CD4-positive, alpha-beta T cell (primary cell): ENCODE data around the gene EIF5A2. TPM values are rescaled to one million over a fixed set of nuclear protein-coding genes. Genes with fewer than 3 reads are reported as not detected.

Experiments used
- ATAC-seq: fragments of 200-7000 bp; cut with Tn5 transposase; one replicate; pipeline ENCODE4 v1.10.0; 2022; ENCODE audit warnings: mild to moderate bottlenecking; ENCODE audit not compliant: poor library complexity
- CTCF ChIA-PET: fragments of 350-600 bp; sonication (Branson Sonifier 250); formaldehyde crosslinking; loops from one replicate; lab custom pipeline; 2021; ENCODE audit warnings: antibody characterized with exemption, inconsistent platforms; lab: Charles Lee
- POLR2A ChIA-PET: fragments of 350-600 bp; sonication (Branson Sonifier 250); formaldehyde crosslinking; loops from one replicate; lab custom pipeline; 2021; ENCODE audit warnings: antibody characterized with exemption, inconsistent platforms; lab: Charles Lee
- DNase-seq, 14 experiments: peaks; one replicate each; pipeline ENCODE4 v3.0.0-alpha.2; 2013 to 2020; ENCODE audit warnings: mixed read lengths in 2 of 14
- H3K27ac ChIP-seq, 2 donors: one replicate each; pipeline versions ENCODE4 v1.5.1 to v1.7.0; 2013; ENCODE audit warnings: low read length in 2 of 2, low read depth in 1 of 2, mild to moderate bottlenecking in 1 of 2
- H3K27me3 ChIP-seq, 2 experiments: 1 replicate in 1 of 2; 2 replicates in 1 of 2; pipeline versions ENCODE4 v1.6.1 to v1.7.0; 2013; ENCODE audit warnings: low read length in 2 of 2, control low read depth in 1 of 2, mild to moderate bottlenecking in 1 of 2, moderate library complexity in 1 of 2; ENCODE audit not compliant: insufficient read depth in 2 of 2, control insufficient read depth in 1 of 2
- H3K36me3 ChIP-seq: one replicate; pipeline ENCODE4 v1.6.1; 2013; ENCODE audit warnings: low read length, control low read depth; ENCODE audit not compliant: insufficient read depth
- H3K4me1 ChIP-seq: one replicate; pipeline ENCODE4 v1.6.1; 2013; ENCODE audit warnings: low read length, control low read depth; ENCODE audit not compliant: insufficient read depth
- H3K4me3 ChIP-seq: one replicate; pipeline ENCODE4 v1.5.1; 2013; ENCODE audit warnings: mild to moderate bottlenecking, low read length, moderate library complexity
- H3K9me3 ChIP-seq, 2 experiments: 1 replicate in 1 of 2; 2 replicates in 1 of 2; pipeline versions ENCODE4 v1.6.1 to v1.7.0; 2013; ENCODE audit warnings: low read length in 2 of 2, mild to moderate bottlenecking in 2 of 2, control low read depth in 1 of 2, moderate library complexity in 1 of 2; ENCODE audit not compliant: control insufficient read depth in 1 of 2, insufficient read depth in 1 of 2
- H3K27ac Mint-ChIP-seq: one replicate; pipeline ENCODE4 v1.8.0; 2020; ENCODE audit warnings: mixed read lengths
- H3K27me3 Mint-ChIP-seq: one replicate; pipeline ENCODE4 v1.8.0; 2021; ENCODE audit warnings: mixed read lengths
- H3K36me3 Mint-ChIP-seq: one replicate; pipeline ENCODE4 v1.8.0; 2021; ENCODE audit warnings: low read depth, mixed read lengths
- H3K4me1 Mint-ChIP-seq: one replicate; pipeline ENCODE4 v1.8.0; 2021; ENCODE audit warnings: low read depth, mixed read lengths
- H3K4me3 Mint-ChIP-seq: one replicate; pipeline ENCODE4 v1.8.0; 2020; ENCODE audit warnings: mild to moderate bottlenecking, mixed read lengths
- H3K9me3 Mint-ChIP-seq: one replicate; pipeline ENCODE4 v1.8.0; 2020; ENCODE audit warnings: mixed read lengths
- CTCF ChIP-seq: fragments of 200-600 bp; IDR thresholded peaks from one replicate; pipeline ENCODE4 v1.8.0; 2022; ENCODE audit warnings: antibody characterized with exemption, mild to moderate bottlenecking
- intact Hi-C, 2 experiments: fragments of 100-400 bp; cut with DNase I in 1 of 2; cut with micrococcal nuclease in 1 of 2; formaldehyde crosslinking; loops; one replicate each; pipeline versions ENCODE4 v1.15.1 to v1.9.0; 2023 to 2025; cut with DNase I, micrococcal nuclease
- polyA plus RNA-seq, 2 donors: library from polyadenylated mRNA; unstranded; fragments of 120-200 nt; gene quantifications; one replicate each; pipeline ENCODE4 v1.2.1, GENCODE V29; 2013
- total RNA-seq, 174 experiments: library from RNA in 2 of 174; stranded (reverse) in 2 of 174; gene quantifications; one replicate each; pipeline ENCODE4 v1.2.3 and lab custom pipeline; 2021 to 2026

Gene EIF5A2
- 10 to 100 TPM; 10.6 to 13.7 TPM for total RNA-seq
- 8.0 TPM for polyA plus RNA-seq (2013, experiment 1 of 2)
- 9.1 TPM for polyA plus RNA-seq (2013, experiment 2 of 2)
- 7.5 to 45.4 (median 17.5) reads per million in 172 experiments for total RNA-seq (lab: John Stamatoyannopoulos, UW)

DNA sequence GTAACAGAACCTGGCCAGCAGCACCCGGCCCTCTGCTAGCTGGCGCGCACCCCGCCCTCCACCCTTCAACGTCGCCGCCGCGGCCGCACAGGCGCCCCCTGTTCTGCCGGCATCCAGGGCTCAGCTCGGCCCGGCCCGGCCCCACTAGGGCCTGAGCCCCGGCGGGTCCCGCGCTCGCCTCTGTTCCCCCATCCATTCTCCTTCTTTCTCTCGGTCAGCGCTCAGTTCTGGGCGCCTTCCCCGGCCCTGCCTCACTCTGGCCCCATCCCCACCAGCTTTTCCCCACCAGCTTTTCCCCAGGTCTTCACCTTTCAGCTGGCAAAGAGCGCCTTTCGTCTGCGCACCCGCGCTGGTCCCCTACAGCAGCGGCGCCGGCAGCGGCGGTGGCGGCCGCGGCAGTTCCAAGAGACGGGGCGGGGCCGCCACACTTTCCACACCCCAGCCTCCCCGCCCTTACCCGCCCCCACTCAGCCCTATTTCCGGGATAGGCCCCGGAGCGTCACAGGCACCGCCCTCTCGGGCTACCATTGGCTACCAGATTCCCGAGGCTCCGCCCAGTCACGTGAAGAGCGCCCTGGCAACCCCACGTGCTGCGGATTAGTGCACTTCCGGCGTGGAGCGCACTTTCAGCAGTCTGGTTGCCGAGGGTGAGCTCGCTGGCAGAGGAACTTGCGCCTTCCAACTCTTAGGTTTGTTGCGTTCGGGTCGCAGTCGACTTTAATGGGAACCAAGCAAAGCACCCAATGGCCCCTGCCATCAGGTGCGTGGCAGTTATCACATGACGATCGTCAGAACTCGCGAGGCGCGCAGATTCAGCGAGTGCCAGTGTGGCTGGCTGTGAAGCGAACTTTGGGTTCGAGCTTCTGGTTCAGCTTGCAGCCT lies at the start of gene EIF5A2:
Gene EIF5A2, minus strand, starts transcription at position 403 of the 882 bp plus-strand sequence. CDS start 831 bp downstream, outside the sequence.
- ATAC-seq = peak; percentile 94
- Histone ChIP-seq H3K36me3 (no peaks in the 10 kb centered on the region), H3K9me3 (peaks cover 16 to 22% of the 10 kb centered on the region in 2 experiments), H3K27ac (peak within 1 kb of the TSS; percentile 53 to 66), H3K4me1 (peaks cover 10% of the 10 kb centered on the region), H3K4me3 (peak within 1 kb of the TSS; percentile 66), H3K27me3 (no peaks in the 10 kb centered on the region)
- Mint-ChIP-seq H3K4me1 (peaks cover 27% of the 10 kb centered on the region), H3K27me3 (no peaks in the 10 kb centered on the region), H3K4me3 (peak within 1 kb of the TSS; percentile 99), H3K9me3 (peaks cover 14% of the 10 kb centered on the region), H3K36me3 (peaks cover 7% of the 10 kb centered on the region), H3K27ac (peak within 1 kb of the TSS; percentile 86)
- peak; percentile 92 to 98 (median 94) for DNase-seq
- intact Hi-C loops = loop anchor here (2.0 to 10.0 kb wide), 2 partner anchors 38 to 336 kb away; partner anchors contain the start of gene RPL22L1 (in 1 of the 2)
- CTCF ChIA-PET = interaction anchor here (1.0 to 1.5 kb wide), 2 partner anchors 37 to 39 kb away, joined by 4 to 9 read pairs; partner anchors contain the start of gene RPL22L1
- POLR2A ChIA-PET = interaction anchor here (1.1 to 3.2 kb wide), 8 partner anchors 22 to 551 kb away, joined by 4 to 75 read pairs (median 4); partner anchors contain the start of genes RPL22L1 and SKIL
- no peak for TF ChIP-seq CTCF

DNA sequence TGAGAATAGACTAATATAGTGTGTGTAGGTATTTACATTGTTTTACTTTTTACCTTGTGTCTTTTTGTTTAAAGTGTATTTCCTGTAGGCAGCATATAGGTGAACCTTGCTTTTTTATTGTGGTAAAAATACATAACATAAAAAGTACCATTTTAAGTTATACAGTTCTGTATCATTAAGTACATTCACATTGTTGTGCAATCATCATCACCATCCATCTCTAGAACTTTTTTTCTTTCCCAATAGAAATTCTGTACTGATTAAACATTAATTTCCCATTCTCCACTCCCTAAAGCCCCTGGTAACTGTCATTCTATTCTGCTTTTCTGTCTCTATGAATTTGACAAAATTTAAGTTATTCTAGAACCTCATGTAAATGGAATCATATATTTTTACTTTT lies 48.2 kb upstream of the EIF5A2 start:
- no peak for TF ChIP-seq CTCF
- H3K9me3 ChIP-seq = no peaks in the 10 kb centered on the region
- H3K27ac ChIP-seq = no peak overlapping the region
- ChIA-PET CTCF (no interaction called here), POLR2A (no interaction called here)
- H3K36me3 ChIP-seq = no peaks in the 10 kb centered on the region
- H3K27me3 ChIP-seq = no peaks in the 10 kb centered on the region
- Mint-ChIP-seq H3K27me3 (peaks cover 19% of the 10 kb centered on the region), H3K4me1 (no peaks in the 10 kb centered on the region), H3K4me3 (no peak overlapping the region), H3K36me3 (no peaks in the 10 kb centered on the region), H3K27ac (no peak overlapping the region), H3K9me3 (no peaks in the 10 kb centered on the region)
- ATAC-seq = no peak
- no peak overlapping the region for H3K4me3 ChIP-seq
- no peak for DNase-seq
- H3K4me1 ChIP-seq = no peaks in the 10 kb centered on the region
- intact Hi-C loops = no loop called here

- Histone ChIP-seq H3K4me3 (no peak overlapping the region), H3K9me3 (no peaks in the 10 kb centered on the region), H3K27me3 (peaks cover 0 to 3% of the 10 kb centered on the region in 2 experiments), H3K36me3 (no peaks in the 10 kb centered on the region), H3K4me1 (no peaks in the 10 kb centered on the region), H3K27ac (no peak overlapping the region)
- no peak for TF ChIP-seq CTCF
- Mint-ChIP-seq H3K9me3 (no peaks in the 10 kb centered on the region), H3K36me3 (no peaks in the 10 kb centered on the region), H3K27ac (no peak overlapping the region), H3K4me1 (no peaks in the 10 kb centered on the region), H3K4me3 (no peak overlapping the region), H3K27me3 (peaks cover 23% of the 10 kb centered on the region)
- ChIA-PET CTCF (no interaction called here), POLR2A (no interaction called here)
- ATAC-seq (no peak), DNase-seq (no peak)
- intact Hi-C loops = no loop called here
Observed at GRCh38 chr3:170953736-170954135, 45.3 kb upstream of the EIF5A2 start.
